H1 (cell line): Measurements from ENCODE around the gene ABHD8. TPM values are rescaled to one million over a fixed set of nuclear protein-coding genes. Genes with fewer than 3 reads are reported as not detected.

Experiments
- CTCF ChIA-PET: fragments of 300-600 bp; sonication (Branson Sonifier 250); formaldehyde crosslinking; loops from one replicate; lab custom pipeline; 2021; ENCODE audit not compliant: partially characterized antibody; lab: Charles Lee
- POLR2A ChIA-PET: fragments of 300-600 bp; sonication (Branson Sonifier 250); formaldehyde crosslinking; loops from one replicate; lab custom pipeline; 2021; ENCODE audit warnings: inconsistent platforms; ENCODE audit not compliant: partially characterized antibody; lab: Charles Lee
- DNase-seq, 2 experiments: peaks; one replicate each; pipeline versions ENCODE4 v3.0.0 to v3.0.0-alpha.2; 2010 to 2022; ENCODE audit warnings: low spot score in 2 of 2, low read depth in 1 of 2, mixed read lengths in 1 of 2
- FAIRE-seq: peaks from 2 replicates; lab custom pipeline; 2011; peaks lifted over from hg19 to GRCh38; lab: Jason Lieb, UNC
- H2AFZ ChIP-seq: 2 replicates; pipeline ENCODE4 v1.8.1; 2012; ENCODE audit warnings: low read length, inconsistent platforms
- H2AK5ac ChIP-seq: 2 replicates; pipeline ENCODE4 v1.6.1; 2013; ENCODE audit warnings: low read depth, low read length
- H2BK120ac ChIP-seq: replicated peaks from 2 replicates; pipeline ENCODE3; 2013; ENCODE audit warnings: low read depth, low read length, inconsistent platforms
- H2BK12ac ChIP-seq: 2 replicates; pipeline ENCODE4 v1.6.1; 2013; ENCODE audit warnings: low read depth, low read length
- H2BK15ac ChIP-seq: 2 replicates; pipeline ENCODE4 v1.6.1; 2013; ENCODE audit warnings: low read length
- H2BK20ac ChIP-seq: 2 replicates; pipeline ENCODE4 v1.6.1; 2013; ENCODE audit warnings: low read length
- H2BK5ac ChIP-seq: 2 replicates; pipeline ENCODE4 v1.6.1; 2013; ENCODE audit warnings: low read depth, low read length
- H3K14ac ChIP-seq: 2 replicates; pipeline ENCODE4 v1.6.1; 2013; ENCODE audit warnings: inconsistent platforms; ENCODE audit not compliant: insufficient read length
- H3K18ac ChIP-seq: 2 replicates; pipeline ENCODE4 v1.6.1; 2013; ENCODE audit warnings: low read length; ENCODE audit errors: extremely low read depth
- H3K23ac ChIP-seq: 2 replicates; pipeline ENCODE4 v1.6.1; 2013; ENCODE audit warnings: inconsistent platforms; ENCODE audit not compliant: insufficient read length
- H3K23me2 ChIP-seq: 2 replicates; pipeline ENCODE4 v1.6.1; 2013; ENCODE audit warnings: low read depth, low read length
- H3K27ac ChIP-seq: 2 replicates; pipeline ENCODE4 v1.6.1; 2011; ENCODE audit warnings: low read depth, low read length, inconsistent platforms
- H3K27me3 ChIP-seq, 4 experiments: replicated peaks in 1 of 4; 1 replicate in 1 of 4; 2 replicates in 3 of 4; pipeline versions ENCODE4 v1.6.1 to v1.8.1; 2011 to 2013; ENCODE audit warnings: low read length in 3 of 4, mild to moderate bottlenecking in 3 of 4, inconsistent platforms in 2 of 4, mixed read lengths in 2 of 4, moderate library complexity in 1 of 4; ENCODE audit not compliant: control insufficient read depth in 3 of 4, insufficient read depth in 3 of 4; ENCODE audit errors: extremely low read depth in 1 of 4
- H3K36me3 ChIP-seq, 4 experiments: 2 replicates each; pipeline versions ENCODE4 v1.6.1 to v1.8.1; 2011 to 2013; ENCODE audit warnings: mild to moderate bottlenecking in 4 of 4, low read length in 3 of 4, moderate library complexity in 2 of 4, control low read depth in 1 of 4, inconsistent platforms in 1 of 4; ENCODE audit not compliant: insufficient read depth in 4 of 4, control insufficient read depth in 2 of 4
- H3K4ac ChIP-seq: replicated peaks from 2 replicates; pipeline ENCODE3; 2013; ENCODE audit warnings: low read length, low read depth, mixed read lengths, inconsistent platforms; ENCODE audit not compliant: insufficient read length
- H3K4me1 ChIP-seq, 4 experiments: replicated peaks in 1 of 4; 1 replicate in 1 of 4; 2 replicates in 3 of 4; pipeline versions ENCODE4 v1.6.1 to v1.8.1; 2011 to 2013; ENCODE audit warnings: low read length in 3 of 4, inconsistent platforms in 2 of 4, mixed read lengths in 1 of 4; ENCODE audit not compliant: insufficient read depth in 4 of 4, control insufficient read depth in 3 of 4
- H3K4me2 ChIP-seq, 2 experiments: 2 replicates each; pipeline versions ENCODE4 v1.6.1 to v1.8.1; 2011 to 2013; ENCODE audit warnings: low read depth in 2 of 2, low read length in 2 of 2, control low read depth in 1 of 2, inconsistent platforms in 1 of 2, mild to moderate bottlenecking in 1 of 2; ENCODE audit not compliant: insufficient read depth in 1 of 2
- H3K4me3 ChIP-seq, 4 experiments: fragments of 200-600, 300-600 bp in 1 of 4; sonication (generic), shearing (Covaris generic), sonication (Bioruptor Twin) in 1 of 4; 2 replicates each; pipeline versions ENCODE4 v1.5.1 to v1.8.1; 2011 to 2016; ENCODE audit warnings: low read length in 4 of 4, low read depth in 3 of 4, control low read depth in 2 of 4, inconsistent platforms in 2 of 4, mild to moderate bottlenecking in 2 of 4, mixed read lengths in 1 of 4, moderate library complexity in 1 of 4; ENCODE audit not compliant: insufficient read depth in 2 of 4; ENCODE audit errors: extremely low read depth in 1 of 4
- H3K56ac ChIP-seq: replicated peaks from 2 replicates; pipeline ENCODE3; 2013; ENCODE audit warnings: low read depth, mild to moderate bottlenecking, mixed read lengths, low read length, inconsistent platforms; ENCODE audit not compliant: insufficient read length
- H3K79me1 ChIP-seq: 2 replicates; pipeline ENCODE4 v1.6.1; 2013; ENCODE audit warnings: low read depth, low read length, control low read depth
- H3K79me2 ChIP-seq, 2 experiments: 2 replicates each; pipeline versions ENCODE4 v1.6.1 to v1.8.1; 2012 to 2013; ENCODE audit warnings: low read length in 2 of 2, mild to moderate bottlenecking in 2 of 2, inconsistent platforms in 1 of 2; ENCODE audit not compliant: insufficient read depth in 2 of 2, control insufficient read depth in 1 of 2
- H3K9ac ChIP-seq, 4 experiments: replicated peaks in 1 of 4; 1 replicate in 1 of 4; 2 replicates in 3 of 4; pipeline versions ENCODE4 v1.6.1 to v1.8.1; 2011 to 2013; ENCODE audit warnings: low read depth in 3 of 4, low read length in 3 of 4, control low read depth in 2 of 4, mild to moderate bottlenecking in 2 of 4, moderate library complexity in 2 of 4, inconsistent platforms in 1 of 4; ENCODE audit errors: extremely low read depth in 1 of 4
- H3K9me3 ChIP-seq, 2 experiments: 2 replicates each; pipeline versions ENCODE4 v1.6.1 to v1.8.1; 2012 to 2013; ENCODE audit warnings: mild to moderate bottlenecking in 2 of 2, moderate library complexity in 2 of 2, control low read depth in 1 of 2, inconsistent platforms in 1 of 2, low read depth in 1 of 2, low read length in 1 of 2, mixed read lengths in 1 of 2; ENCODE audit not compliant: insufficient read depth in 2 of 2
- H4K20me1 ChIP-seq, 2 experiments: replicated peaks in 1 of 2; 2 replicates each; pipeline versions ENCODE3 to v1.8.1; 2011 to 2013; ENCODE audit warnings: inconsistent platforms in 2 of 2, low read length in 2 of 2, mild to moderate bottlenecking in 1 of 2; ENCODE audit not compliant: insufficient read depth in 2 of 2, control insufficient read depth in 1 of 2
- H4K5ac ChIP-seq: 2 replicates; pipeline ENCODE4 v1.6.1; 2013; ENCODE audit warnings: low read length, low read depth, mixed read lengths, inconsistent platforms; ENCODE audit not compliant: insufficient read length
- H4K8ac ChIP-seq: 2 replicates; pipeline ENCODE4 v1.8.0; 2013; ENCODE audit warnings: mild to moderate bottlenecking, moderate library complexity, low read length, inconsistent platforms; ENCODE audit not compliant: insufficient read depth; ENCODE audit errors: extremely low read depth
- H4K91ac ChIP-seq: replicated peaks from 2 replicates; pipeline ENCODE3; 2013; ENCODE audit warnings: low read length, mixed read lengths, inconsistent platforms; ENCODE audit not compliant: insufficient read length
- BACH1 ChIP-seq: IDR thresholded peaks from 2 replicates; pipeline ENCODE4 v1.6.1; 2012; ENCODE audit warnings: low read length, improper control_type of control experiment
- CBX8 ChIP-seq: fragments of 300-800, 300-1000 bp; sonication (generic); IDR thresholded peaks from 2 replicates; pipeline ENCODE4 v1.7.1; 2016; ENCODE audit warnings: low read depth, low read length, borderline replicate concordance
- CTBP2 ChIP-seq: IDR thresholded peaks from 2 replicates; pipeline ENCODE4 v1.7.0; 2011; ENCODE audit warnings: borderline replicate concordance, mild to moderate bottlenecking, moderate library complexity, mixed read lengths, low read length; ENCODE audit not compliant: insufficient read depth, insufficient read length
- E2F6 ChIP-seq: IDR thresholded peaks from 2 replicates; pipeline ENCODE4 v1.6.1; 2012; ENCODE audit warnings: inconsistent platforms
- EP300 ChIP-seq, 2 experiments: IDR thresholded peaks; 1 replicate in 1 of 2; 2 replicates in 1 of 2; pipeline ENCODE4 v1.6.1; 2011 to 2012; ENCODE audit warnings: low read depth in 2 of 2, low read length in 2 of 2, mild to moderate bottlenecking in 2 of 2, borderline replicate concordance in 1 of 2, inconsistent platforms in 1 of 2, moderate library complexity in 1 of 2
- NANOG ChIP-seq: IDR thresholded peaks from 2 replicates; pipeline ENCODE4 v1.6.1; 2011; ENCODE audit warnings: low read length, low read depth, mild to moderate bottlenecking, inconsistent platforms; ENCODE audit not compliant: insufficient read depth, poor library complexity, severe bottlenecking
- NRF1 ChIP-seq: IDR thresholded peaks from 2 replicates; pipeline ENCODE4 v1.6.1; 2011; ENCODE audit warnings: mild to moderate bottlenecking, low read depth, low read length, improper control_type of control experiment
- TAF1 ChIP-seq: IDR thresholded peaks from 2 replicates; pipeline ENCODE4 v1.6.1; 2011; ENCODE audit warnings: mild to moderate bottlenecking, low read depth, low read length
- TAF7 ChIP-seq: optimal IDR thresholded peaks from 2 replicates; pipeline ENCODE3; 2011; ENCODE audit warnings: low read depth, mild to moderate bottlenecking, inconsistent platforms, low read length, moderate library complexity, borderline replicate concordance
- ZNF274 ChIP-seq: IDR thresholded peaks from 2 replicates; pipeline ENCODE4 v1.7.0; 2012; ENCODE audit warnings: low read length, borderline replicate concordance; ENCODE audit errors: extremely low read depth
- WGBS, 2 experiments: shearing (Covaris generic) in 1 of 2; methylation state at CpG; one replicate each; pipeline versions ENCODE4 v1.1.6 to v1.1.7; 2013 to 2015; ENCODE audit warnings: low lambda C conversion rate in 2 of 2, mixed read lengths in 2 of 2, inconsistent platforms in 1 of 2, low coverage in 1 of 2, missing lambda C conversion rate in 1 of 2; ENCODE audit not compliant: insufficient replicate concordance in 2 of 2, insufficient coverage in 1 of 2, insufficient read length in 1 of 2; ENCODE audit errors: extremely low coverage in 1 of 2, missing lambda C conversion rate in 1 of 2; 5-methylcytosine and 5-hydroxymethylcytosine counted together
- polyA plus RNA-seq, 7 experiments: library from polyadenylated mRNA; depleted of rRNA in 3 of 7; stranded (reverse) in 5 of 7; unstranded in 2 of 7; fragments of >200 nt in 5 of 7; fragments of 200-250 nt in 2 of 7; gene quantifications; 1 replicate in 5 of 7; 2 replicates in 1 of 7; 4 replicates in 1 of 7; pipeline versions ENCODE4 v1.2.1 to v1.2.3, GENCODE V29; 2011 to 2013; ENCODE audit warnings: missing spikeins in 2 of 7, mixed read lengths in 2 of 7
- total RNA-seq: library from RNA; stranded (reverse); fragmentation: NEBNext Ultra II Directional; extraction: Animal tissue kit (Norgen Biotek cat#: 25700); gene quantifications from 2 replicates; pipeline ENCODE4 v1.2.1, GENCODE V29; 2021

Gene ABHD8
- total and polyA plus RNA-seq, 2 of the 8 experiments (the other 6 are each of a cell fraction or from before 2014, with no cell fraction given): 11.3 to 18.7 TPM

GRCh38 chr19:17341386-17341785 is 38.2 kb upstream of the ABHD8 start:
- CTCF ChIA-PET: interaction anchor here (0.5 to 13.5 kb wide), 6 partner anchors 11 to 263 kb away, joined by 3 to 153 read pairs (median 4); partner anchors contain the start of gene CCDC194
- TF ChIP-seq ZNF274 (no peak), TAF7 (no peak), BACH1 (no peak), NRF1 (no peak), TAF1 (no peak), NANOG (no peak), CTBP2 (no peak), E2F6 (no peak), EP300 (IDR thresholded peaks at IDR 0.05; ENCODE audit: borderline replicate concordance in 1 of 2, low read depth in 2 of 2, low read length in 2 of 2) (no peak), CBX8 (no peak)

More at GRCh38 chr19:17341386-17341785, 38.2 kb upstream of the ABHD8 start:
- Histone ChIP-seq H3K4me2 (peak overlapping the region; percentile 17 to 71; a peak in 1 of 4 replicates), H3K4me1 (peaks cover 0 to 25% (median 19%) of the 10 kb centered on the region in 4 experiments; a peak in 5 of 7 replicates), H3K4ac (no peak overlapping the region), H4K8ac (no peak overlapping the region), H2BK5ac (0 out of 2 replicates have a peak overlapping the region, but pooled peaks have one; percentile 75), H3K79me2 (no peaks in the 10 kb centered on the region), H3K23ac (no peak overlapping the region), H2BK15ac (no peak overlapping the region), H3K36me3 (peaks cover 0 to 3% (median 0%) of the 10 kb centered on the region in 4 experiments; a peak in 1 of 8 replicates), H2BK20ac (no peak overlapping the region), H3K4me3 (peak overlapping the region in 1 of 4 experiments; percentile 49; a peak in 2 of 8 replicates), H3K18ac (no peak overlapping the region), H2BK12ac (no peak overlapping the region), H3K9me3 (no peaks in the 10 kb centered on the region), H3K27me3 (no peaks in the 10 kb centered on the region), H3K23me2 (peaks cover 14% of the 10 kb centered on the region), H4K91ac (no peak overlapping the region), H4K20me1 (peaks cover 0 to 2% of the 10 kb centered on the region in 2 experiments), H4K5ac (no peak overlapping the region), H3K79me1 (peaks cover 3% of the 10 kb centered on the region), H3K14ac (no peak overlapping the region), H2AFZ (no peak overlapping the region), H3K9ac (no peak overlapping the region; a peak in 1 of 7 replicates), H2AK5ac (no peak overlapping the region), H2BK120ac (no peak overlapping the region), H3K56ac (no peak overlapping the region), H3K27ac (no peak overlapping the region)
- POLR2A ChIA-PET: interaction anchor here (0.6 to 13.5 kb wide), 3 partner anchors 16 to 84 kb away, joined by 3 to 100 read pairs (median 4); no protein-coding TSS in a partner anchor
- no peak for DNase-seq
- 87% methylated on average over 14 of the region's 15 CpGs; no CpG with 5 or more reads in 1 of the 2 experiments for WGBS, 2 experiments
- FAIRE-seq: no peak
